ENCODE data around the gene MRPL28.
"Not testable (repeated sequence)": the region's sequence is repeated elsewhere in the genome, so short reads cannot be mapped to it uniquely, and the experiment has no call there.

MRPL28 gene

GRCh38 chr16:370443-370842, at the start of gene MRPL28:
TSS of gene MRPL28 (minus strand) at chr16:370538. CDS start at chr16:370218, 320 bp downstream.
- H3K27ac Mint-ChIP-seq: peak within 1 kb of the TSS; percentile 92
- peak within 1 kb of the TSS; percentile 96 for H3K4me3 Mint-ChIP-seq
- peaks cover 4% of the 10 kb centered on the region for H3K27me3 Mint-ChIP-seq
- peaks cover 24% of the 10 kb centered on the region for H3K4me1 Mint-ChIP-seq
- CTCF ChIA-PET: interaction anchor here (1.9 to 3.3 kb wide), 2 partner anchors 8 to 9 kb away, joined by 4 to 17 read pairs; no protein-coding TSS in a partner anchor
- peak; percentile 97 for DNase-seq
- no peaks in the 10 kb centered on the region for H3K9me3 Mint-ChIP-seq
- H3K36me3 Mint-ChIP-seq: peaks cover 16% of the 10 kb centered on the region

- H3K27me3 Mint-ChIP-seq, H3K4me3 Mint-ChIP-seq, DNase-seq, CTCF ChIA-PET, H3K27ac Mint-ChIP-seq, H3K36me3 Mint-ChIP-seq, H3K4me1 Mint-ChIP-seq, H3K9me3 Mint-ChIP-seq: not testable (repeated sequence)
Measured at GRCh38 chr16:415170-415498, 44.8 kb upstream of the MRPL28 start.

DNA sequence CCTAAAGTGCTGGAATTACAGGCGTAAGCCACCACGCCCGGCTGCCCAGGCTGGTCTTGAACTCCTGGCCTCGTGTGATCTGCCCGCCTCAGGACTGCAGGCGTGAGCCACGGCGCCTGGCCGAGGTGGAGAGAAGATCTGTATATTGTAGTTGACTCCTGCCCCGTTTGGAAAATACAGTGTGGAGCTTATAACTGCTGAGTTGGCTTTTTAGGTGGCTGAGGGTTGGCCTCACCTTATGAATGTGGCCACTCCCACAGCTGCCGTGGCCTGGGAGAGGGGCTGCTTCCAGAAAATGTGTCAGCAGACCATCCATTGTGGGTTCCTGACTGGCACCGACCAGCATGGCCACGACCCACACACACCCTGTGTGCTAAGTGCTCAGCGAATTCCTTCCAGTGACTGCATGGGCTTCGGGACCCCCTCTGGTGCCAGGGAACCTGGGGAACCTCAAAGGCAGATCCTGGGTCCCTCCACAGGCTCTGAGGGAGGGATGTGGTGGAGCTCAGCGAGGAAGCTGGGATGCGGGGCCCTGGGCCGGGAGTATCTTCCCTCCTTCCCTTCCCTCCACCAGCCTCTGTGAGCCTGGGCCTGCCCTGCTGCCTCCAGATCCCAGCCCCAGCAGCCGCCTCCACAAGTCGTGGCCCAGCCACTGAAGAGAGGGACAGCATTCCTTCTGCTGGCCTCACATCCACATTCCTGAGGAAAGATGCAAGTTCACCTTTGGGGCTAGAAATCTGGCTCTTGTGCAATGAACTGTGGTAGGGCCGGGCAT, 44.2 kb upstream of the MRPL28 start:
- CTCF ChIA-PET: interaction anchor here (0.6 kb wide), 1 partner anchor 321 kb away, joined by 3 read pairs; no protein-coding TSS in a partner anchor
- Mint-ChIP-seq H3K4me1 (no peaks in the 10 kb centered on the region), H3K4me3 (no peak overlapping the region), H3K36me3 (no peaks in the 10 kb centered on the region), H3K27me3 (no peaks in the 10 kb centered on the region), H3K27ac (no peak overlapping the region), H3K9me3 (no peaks in the 10 kb centered on the region)
- DNase-seq: no peak

DNA sequence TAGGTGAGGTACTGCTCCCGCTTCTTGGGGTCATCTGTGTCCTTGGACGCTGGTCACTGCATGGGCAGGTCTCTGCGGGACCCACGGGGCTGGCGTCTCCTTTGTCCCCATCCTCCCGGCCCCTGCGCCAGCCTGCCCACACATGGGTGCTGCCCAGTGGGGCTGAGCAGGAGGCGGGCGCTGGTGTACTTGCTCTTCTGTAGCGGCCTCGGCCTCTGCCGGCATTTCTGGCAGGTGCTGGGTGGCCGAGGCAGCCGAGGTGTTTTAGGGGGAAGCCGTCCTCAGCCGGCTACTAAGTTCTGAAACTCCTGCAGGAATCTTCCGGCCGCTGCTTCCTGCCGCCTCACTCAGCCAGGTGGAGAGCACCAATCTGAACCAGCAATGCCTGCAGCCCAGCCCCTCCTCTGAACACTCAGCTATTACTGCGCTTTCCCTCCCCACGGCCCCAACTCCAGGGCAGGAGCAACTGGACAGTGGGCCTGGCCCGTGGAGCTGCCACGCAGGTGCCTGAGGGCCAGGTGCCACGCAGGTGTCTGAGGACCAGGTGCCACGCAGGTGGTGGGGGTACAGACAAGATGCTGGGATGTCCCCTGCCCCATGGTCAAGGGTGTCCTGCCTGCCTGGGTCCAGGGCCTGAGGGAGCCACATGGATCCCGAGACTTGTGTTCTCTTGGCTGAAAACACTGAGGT, 41.4 kb upstream of the MRPL28 start:
- Mint-ChIP-seq H3K4me3 (no peak overlapping the region), H3K27me3 (no peaks in the 10 kb centered on the region), H3K36me3 (no peaks in the 10 kb centered on the region), H3K9me3 (no peaks in the 10 kb centered on the region), H3K4me1 (no peaks in the 10 kb centered on the region), H3K27ac (no peak overlapping the region)
- CTCF ChIA-PET: no interaction called here
- no peak for DNase-seq

- Mint-ChIP-seq H3K27ac (no peak overlapping the region), H3K27me3 (no peaks in the 10 kb centered on the region), H3K4me3 (no peak overlapping the region), H3K9me3 (no peaks in the 10 kb centered on the region), H3K36me3 (no peaks in the 10 kb centered on the region), H3K4me1 (no peaks in the 10 kb centered on the region)
- CTCF ChIA-PET: no interaction called here
- no peak for DNase-seq
Measured at GRCh38 chr16:410516-411178, 40.3 kb upstream of the MRPL28 start.

GRCh38 chr16:407253-407652, 36.9 kb upstream of the MRPL28 start:
- no peak overlapping the region for H3K4me3 Mint-ChIP-seq
- CTCF ChIA-PET: no interaction called here
- H3K27ac Mint-ChIP-seq: no peak overlapping the region
- no peaks in the 10 kb centered on the region for H3K36me3 Mint-ChIP-seq
- H3K9me3 Mint-ChIP-seq: no peaks in the 10 kb centered on the region
- H3K4me1 Mint-ChIP-seq: no peaks in the 10 kb centered on the region
- H3K27me3 Mint-ChIP-seq: no peaks in the 10 kb centered on the region
- DNase-seq: no peak

DNA sequence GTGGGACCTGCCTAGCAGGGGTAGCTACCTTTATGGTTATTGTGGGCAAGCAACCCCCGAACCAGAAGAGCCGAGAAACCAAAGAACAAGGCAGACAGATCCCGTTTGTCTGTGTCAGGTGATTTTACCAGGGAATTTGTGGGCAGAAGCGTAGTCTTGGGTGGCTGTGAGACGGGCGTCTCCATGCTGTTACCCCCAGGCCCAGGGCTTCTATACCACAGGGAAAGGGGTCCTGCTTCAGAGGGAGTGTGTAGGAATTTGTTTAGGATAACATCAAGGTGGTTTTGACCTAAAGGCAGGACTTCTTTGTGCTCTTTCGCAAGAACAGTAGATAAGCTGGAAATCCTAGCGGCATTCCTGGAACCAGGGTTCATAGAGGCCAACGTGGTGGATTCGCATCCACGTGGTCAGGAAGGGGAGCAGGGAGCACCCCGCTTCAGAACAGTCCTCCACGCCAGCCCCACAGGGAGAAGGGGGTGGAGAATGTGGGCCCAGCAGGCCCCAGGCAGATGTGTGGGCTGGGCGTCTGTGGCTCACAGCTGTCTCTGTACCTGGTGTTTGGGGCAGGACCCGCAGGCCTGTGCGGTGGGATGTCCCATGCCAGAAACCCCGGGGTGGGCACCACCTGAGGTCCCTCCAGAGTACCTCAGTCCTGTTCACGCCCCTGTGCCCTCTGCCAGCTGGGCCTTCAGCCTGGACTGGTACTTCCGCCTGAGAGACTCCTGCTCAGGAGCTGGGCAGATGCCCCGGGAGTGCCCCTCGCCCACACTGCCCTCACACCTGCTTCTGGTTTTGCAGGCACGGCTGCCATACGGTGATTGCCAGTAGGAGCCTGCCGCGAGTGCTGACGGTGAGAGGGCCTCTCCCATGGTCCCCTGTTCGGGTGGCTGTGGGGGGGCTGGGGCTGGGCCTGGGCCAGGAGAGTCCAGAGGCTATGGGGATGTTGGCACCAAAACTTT, 35.5 kb upstream of the MRPL28 start:
- DNase-seq: no peak
- CTCF ChIA-PET: no interaction called here
- H3K4me1 Mint-ChIP-seq: peaks cover 2% of the 10 kb centered on the region
- no peak overlapping the region for H3K4me3 Mint-ChIP-seq
- H3K27ac Mint-ChIP-seq: no peak overlapping the region
- no peaks in the 10 kb centered on the region for H3K9me3 Mint-ChIP-seq
- no peaks in the 10 kb centered on the region for H3K27me3 Mint-ChIP-seq
- no peaks in the 10 kb centered on the region for H3K36me3 Mint-ChIP-seq

DNA sequence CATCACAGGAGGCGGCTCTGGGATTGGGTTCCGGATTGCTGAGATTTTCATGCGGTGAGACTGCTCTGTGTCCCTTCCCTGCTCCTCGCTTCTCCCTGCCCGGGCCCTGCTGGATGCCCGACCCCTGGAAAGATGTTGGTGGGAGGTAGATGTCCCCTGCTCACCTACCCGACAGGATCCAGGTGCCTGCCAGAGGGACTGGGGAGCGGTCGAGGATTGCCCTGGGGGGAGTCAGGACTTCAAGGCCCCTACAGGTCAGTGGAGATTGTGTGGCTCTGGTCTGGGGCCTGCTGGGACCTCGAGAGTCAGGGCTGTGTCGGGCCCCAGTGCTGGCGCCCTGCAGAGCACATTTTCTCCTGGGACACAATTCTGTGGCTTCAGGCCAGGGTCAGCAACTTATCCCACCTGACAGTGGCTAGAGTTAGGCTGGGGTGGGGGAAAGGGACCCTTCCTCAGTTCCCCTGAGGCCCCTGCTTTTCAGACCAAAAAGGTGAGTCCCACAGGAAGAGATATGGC, 34.7 kb upstream of the MRPL28 start:
- no peak for DNase-seq
- Mint-ChIP-seq H3K27ac (no peak overlapping the region), H3K9me3 (no peaks in the 10 kb centered on the region), H3K4me1 (peaks cover 9% of the 10 kb centered on the region), H3K4me3 (no peak overlapping the region), H3K27me3 (no peaks in the 10 kb centered on the region), H3K36me3 (no peaks in the 10 kb centered on the region)
- CTCF ChIA-PET: no interaction called here

DNA sequence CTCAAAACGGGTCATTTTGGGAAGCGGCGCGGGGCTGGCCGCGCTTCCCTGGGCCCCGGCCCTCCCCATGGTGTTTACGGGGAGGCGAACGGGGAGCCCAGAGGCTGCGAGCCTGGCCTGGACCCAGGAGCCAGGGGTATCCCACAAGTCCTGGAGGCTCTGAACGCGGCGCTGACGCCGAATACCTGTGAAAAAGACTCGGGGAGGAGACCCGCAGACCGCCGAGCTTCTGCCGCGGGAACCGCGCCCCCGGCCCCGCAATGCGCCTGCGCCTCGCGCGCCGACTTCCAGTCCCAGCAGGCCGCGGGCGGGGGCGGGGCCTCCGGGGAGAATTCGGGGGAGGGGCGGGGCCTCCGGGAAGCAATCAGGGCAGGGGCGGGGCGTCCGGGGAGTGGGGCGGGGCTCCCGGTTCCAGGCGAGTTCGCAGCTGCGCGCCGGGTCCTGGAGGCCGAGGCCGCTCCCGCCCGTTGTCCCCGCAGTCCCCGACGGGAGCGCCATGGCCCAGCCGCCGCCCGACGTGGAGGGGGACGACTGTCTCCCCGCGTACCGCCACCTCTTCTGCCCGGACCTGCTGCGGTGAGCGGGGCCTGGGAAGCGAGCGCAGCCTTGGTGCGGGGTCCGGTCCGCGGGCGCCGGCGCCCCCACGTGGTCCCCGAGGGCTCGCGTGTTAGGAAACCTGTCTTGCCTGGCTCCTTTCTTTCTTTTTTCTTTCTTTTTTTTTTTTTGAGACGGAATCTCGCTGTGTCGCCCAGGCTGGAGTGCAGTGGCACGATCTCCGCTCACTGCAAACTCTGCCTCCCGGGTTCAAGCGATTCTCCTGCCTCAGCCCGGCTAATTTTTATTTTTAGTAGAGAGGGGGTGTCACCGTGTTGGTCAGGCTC, 31.4 kb upstream of the MRPL28 start, which contains the start of gene DECR2:
DECR2 (plus strand) TSS at position 418 of the 881 bp plus-strand sequence; CDS start at position 497, 79 bp downstream.
- H3K36me3 Mint-ChIP-seq: peaks cover 1% of the 10 kb centered on the region
- no peaks in the 10 kb centered on the region for H3K9me3 Mint-ChIP-seq
- peaks cover 9% of the 10 kb centered on the region for H3K27me3 Mint-ChIP-seq
- peak within 1 kb of the TSS; percentile 92 for H3K27ac Mint-ChIP-seq
- H3K4me1 Mint-ChIP-seq: peaks cover 26% of the 10 kb centered on the region
- peak within 1 kb of the TSS; percentile 81 for H3K4me3 Mint-ChIP-seq
- DNase-seq: peak; percentile 98
- CTCF ChIA-PET: interaction anchor here (1.1 to 1.3 kb wide), 2 partner anchors 19 to 94 kb away, joined by 3 to 4 read pairs; no protein-coding TSS in a partner anchor

- Mint-ChIP-seq H3K9me3 (no peaks in the 10 kb centered on the region), H3K4me3 (peak overlapping the region; percentile 81), H3K27me3 (peaks cover 18% of the 10 kb centered on the region), H3K36me3 (peaks cover 1% of the 10 kb centered on the region), H3K4me1 (peaks cover 34% of the 10 kb centered on the region), H3K27ac (peak overlapping the region; percentile 92)
- DNase-seq: no peak
- CTCF ChIA-PET: interaction anchor here (1.0 kb wide), 1 partner anchor 334 kb away, joined by 3 read pairs; no protein-coding TSS in a partner anchor
Measured at GRCh38 chr16:400061-400591, 29.8 kb upstream of the MRPL28 start.

DNA sequence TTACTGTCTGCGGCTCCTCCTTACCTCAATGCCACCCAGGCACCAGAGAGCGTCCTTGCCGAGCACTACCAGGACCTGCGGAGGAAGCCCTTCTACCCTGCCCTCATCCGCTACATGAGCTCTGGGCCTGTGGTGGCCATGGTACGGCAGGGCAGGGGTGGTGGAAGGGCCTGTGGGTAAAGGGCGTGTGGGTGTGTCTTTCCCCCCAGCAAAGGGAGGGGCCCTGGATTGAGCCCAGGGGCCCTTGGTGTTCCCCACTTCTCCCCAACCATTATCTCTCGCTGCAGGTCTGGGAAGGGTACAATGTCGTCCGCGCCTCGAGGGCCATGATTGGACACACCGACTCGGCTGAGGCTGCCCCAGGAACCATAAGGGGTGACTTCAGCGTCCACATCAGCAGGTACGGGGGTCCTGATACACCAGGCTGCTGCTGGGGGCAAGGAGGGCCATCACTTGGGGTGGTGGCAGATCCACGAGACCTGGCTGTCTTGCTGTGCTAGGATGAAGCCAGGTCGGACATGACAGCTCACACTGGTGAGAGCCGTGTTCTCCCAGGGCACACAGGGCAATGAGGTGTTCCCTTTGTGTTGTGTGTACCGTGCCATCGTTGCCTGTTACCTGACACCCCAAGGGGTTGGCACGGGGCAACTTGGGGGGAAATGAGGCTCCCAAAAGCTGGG, 29.1 kb upstream of the MRPL28 start:
- Mint-ChIP-seq H3K27ac (no peak overlapping the region), H3K4me3 (peak overlapping the region; percentile 37), H3K27me3 (peaks cover 18% of the 10 kb centered on the region), H3K36me3 (peaks cover 1% of the 10 kb centered on the region), H3K9me3 (no peaks in the 10 kb centered on the region), H3K4me1 (peaks cover 34% of the 10 kb centered on the region)
- CTCF ChIA-PET: interaction anchor here (1.0 kb wide), 1 partner anchor 334 kb away, joined by 3 read pairs; no protein-coding TSS in a partner anchor
- DNase-seq: no peak

Measured in activated naive CD4-positive, alpha-beta T cell treated with anti-CD3 and anti-CD28 coated beads, Interleukin-2, amount 10 ng/mL, durations not matched to agents 7 days and 5 days (primary cell).